Panc1 (cell line): ENCODE measurements around the gene PCDHA11. TPM values are rescaled to one million over a fixed set of nuclear protein-coding genes. Genes with fewer than 3 reads are reported as not detected.
"Not testable (repeated sequence)": the region's sequence is repeated elsewhere in the genome, so short reads cannot be mapped to it uniquely, and the experiment has no call there.

ENCODE experiments used
- ATAC-seq: fragments of 200-7000 bp; cut with Tn5 transposase; 2 replicates; pipeline ENCODE4 v1.9.1; 2020; ENCODE audit warnings: mild to moderate bottlenecking, moderate library complexity
- BruUV-seq: library from RNA; stranded (reverse); fragments of 400-500 nt; replicated peaks from 2 replicates; lab custom pipeline; 2021; lab: Mats Ljungman, UMichigan
- CTCF ChIA-PET: fragments of 300-600 bp; sonication (Branson Sonifier 250); formaldehyde crosslinking; loops from one replicate; lab custom pipeline; 2022; ENCODE audit warnings: antibody characterized with exemption; lab: Charles Lee
- POLR2A ChIA-PET: fragments of 300-600 bp; sonication (Branson Sonifier 250); formaldehyde crosslinking; loops from one replicate; lab custom pipeline; 2022; ENCODE audit warnings: antibody characterized with exemption; lab: Charles Lee
- DNase-seq: peaks from one replicate; pipeline ENCODE4 v3.0.0-alpha.2; 2010; ENCODE audit warnings: low read depth, low spot score
- H3K27ac ChIP-seq: 2 replicates; pipeline ENCODE4 v1.5.1; 2011; ENCODE audit warnings: mild to moderate bottlenecking, low read length, inconsistent platforms
- H3K27me3 ChIP-seq: fragments of 200-500 bp; sonication (Bioruptor generic); 2 replicates; pipeline ENCODE4 v1.6.0; 2014; ENCODE audit warnings: low read length, inconsistent platforms; ENCODE audit not compliant: control insufficient read depth, insufficient read depth
- H3K36me3 ChIP-seq: fragments of 200-500 bp; sonication (Bioruptor generic); 2 replicates; pipeline ENCODE4 v1.5.1; 2014; ENCODE audit warnings: inconsistent platforms, mild to moderate bottlenecking, low read length, moderate library complexity; ENCODE audit not compliant: control insufficient read depth, insufficient read depth
- H3K4me1 ChIP-seq: 2 replicates; pipeline ENCODE4 v1.5.1; 2011; ENCODE audit warnings: inconsistent platforms, mild to moderate bottlenecking, low read length, moderate library complexity; ENCODE audit not compliant: control insufficient read depth, insufficient read depth
- H3K4me3 ChIP-seq, 2 experiments: 2 replicates each; pipeline ENCODE4 v1.5.1; 2011 to 2012; ENCODE audit warnings: low read depth in 2 of 2, low read length in 2 of 2, mild to moderate bottlenecking in 2 of 2, inconsistent platforms in 1 of 2, moderate library complexity in 1 of 2
- H3K9me3 ChIP-seq: fragments of 200-500 bp; sonication (Bioruptor generic); 2 replicates; pipeline ENCODE4 v1.5.1; 2014; ENCODE audit warnings: low read depth, mild to moderate bottlenecking, inconsistent platforms, low read length, moderate library complexity; ENCODE audit not compliant: control insufficient read depth, insufficient read depth
- CTCF ChIP-seq: fragments of 450-650 bp; IDR thresholded peaks from 2 replicates; pipeline ENCODE4 v1.5.1; 2017; ENCODE audit warnings: mild to moderate bottlenecking
- POLR2AphosphoS5 ChIP-seq: IDR thresholded peaks from 2 replicates; pipeline ENCODE4 v1.6.1; 2012; ENCODE audit warnings: mild to moderate bottlenecking, low read depth, low read length, moderate library complexity
- REST ChIP-seq, 2 experiments: IDR thresholded peaks; 2 replicates each; pipeline ENCODE4 v1.6.1; 2011 to 2012; ENCODE audit warnings: low read depth in 2 of 2, control low read depth in 1 of 2, low read length in 1 of 2, mild to moderate bottlenecking in 1 of 2, moderate library complexity in 1 of 2; ENCODE audit not compliant: insufficient read depth in 1 of 2
- SIN3A ChIP-seq: IDR thresholded peaks from 2 replicates; pipeline ENCODE4 v1.6.1; 2012; ENCODE audit warnings: low read depth, mild to moderate bottlenecking, low read length, moderate library complexity, borderline replicate concordance; ENCODE audit not compliant: insufficient read depth
- TCF7L2 ChIP-seq: IDR thresholded peaks from 2 replicates; pipeline ENCODE4 v1.6.1; 2011; ENCODE audit warnings: mild to moderate bottlenecking, low read depth, low read length, inconsistent platforms
- in situ Hi-C: cut with HindIII; loops from 2 replicates; pipeline ENCODE4 v1.10.0; 2016; ENCODE audit warnings: low sequenced_read_pairs, low pct_unique_long_range_greater_than_20kb
- intact Hi-C: fragments of 100-400 bp; cut with micrococcal nuclease; formaldehyde crosslinking; loops from one replicate; pipeline ENCODE4 v1.10.0; 2022; ENCODE audit not compliant: unreplicated experiment
- total RNA-seq: library from RNA; stranded (reverse); gene quantifications from one replicate; pipeline ENCODE4 v1.2.1, GENCODE V29; 2021; ENCODE audit not compliant: unreplicated experiment

PCDHA11 gene
- total RNA-seq, 1 experiment from 2014 or later = 0.08 TPM

GRCh38 chr5:140827704-140828361, 40.9 kb upstream of the PCDHA11 start, which contains the start of gene PCDHA6:
PCDHA6 (plus strand) TSS chr5:140827960; CDS start chr5:140828092, 132 bp downstream.
- POLR2A ChIA-PET = no interaction called here
- ATAC-seq (no peak), DNase-seq (no peak)
- Histone ChIP-seq H3K27ac (no peak within 1 kb of the TSS), H3K9me3 (no peaks in the 10 kb centered on the region), H3K4me1 (no peaks in the 10 kb centered on the region), H3K4me3 (no peak within 1 kb of the TSS), H3K36me3 (no peaks in the 10 kb centered on the region), H3K27me3 (no peaks in the 10 kb centered on the region)
- TF ChIP-seq REST (IDR thresholded peaks at IDR 0.05; ENCODE audit: insufficient read depth in 1 of 2, low read depth in 2 of 2, low read length in 1 of 2) (no peak), POLR2AphosphoS5 (no peak)
- BruUV-seq = no TSS peak
- intact Hi-C loops (no loop called here), in situ Hi-C loops (no loop called here)
- CTCF ChIA-PET = interaction anchor here (0.6 kb wide), 1 partner anchor 12 kb away, joined by 5 read pairs; no protein-coding TSS in a partner anchor

- in situ Hi-C loops (no loop called here), intact Hi-C loops (no loop called here)
- no peak for TF ChIP-seq TCF7L2
- no peak for TF ChIP-seq POLR2AphosphoS5
- TF ChIP-seq CTCF = no peak
- no peak for TF ChIP-seq SIN3A
- TF ChIP-seq REST (IDR thresholded peaks at IDR 0.05; ENCODE audit: insufficient read depth in 1 of 2, low read depth in 2 of 2, low read length in 1 of 2) = no peak
- Histone ChIP-seq H3K4me1 (no peaks in the 10 kb centered on the region), H3K27ac (no peak overlapping the region), H3K36me3 (no peaks in the 10 kb centered on the region), H3K9me3 (no peaks in the 10 kb centered on the region), H3K4me3 (no peak overlapping the region), H3K27me3 (no peaks in the 10 kb centered on the region)
- DNase-seq (no peak), ATAC-seq (no peak)
- CTCF ChIA-PET = no interaction called here
- POLR2A ChIA-PET = interaction anchor here (0.6 kb wide), 1 partner anchor 133 kb away, joined by 3 read pairs; no protein-coding TSS in a partner anchor
- no TSS peak for BruUV-seq
Measured at GRCh38 chr5:140828362-140828737, 40.4 kb upstream of the PCDHA11 start.

GRCh38 chr5:140829511-140830501, 39.0 kb upstream of the PCDHA11 start:
- H3K9me3 ChIP-seq, ATAC-seq, DNase-seq, H3K27me3 ChIP-seq, H3K36me3 ChIP-seq, H3K4me3 ChIP-seq, in situ Hi-C loops, H3K27ac ChIP-seq, POLR2A ChIA-PET, BruUV-seq, H3K4me1 ChIP-seq, intact Hi-C loops, CTCF ChIA-PET: not testable (repeated sequence)
